HCT116 (cell line): ENCODE results near the gene FAM216B. TPM values are rescaled to one million over a fixed set of nuclear protein-coding genes. Genes with fewer than 3 reads are reported as not detected.

Experiments
- ATAC-seq: fragments of 200-7000 bp; cut with Tn5 transposase; 2 replicates; pipeline ENCODE4 v1.9.1; 2020; ENCODE audit warnings: mild to moderate bottlenecking, moderate library complexity
- BruUV-seq: library from RNA; stranded (reverse); fragments of 400-500 nt; replicated peaks from 2 replicates; lab custom pipeline; 2021; lab: Mats Ljungman, UMichigan
- CTCF ChIA-PET: fragments of 300-600 bp; sonication (Branson Sonifier 250); formaldehyde crosslinking; loops from one replicate; lab custom pipeline; 2021; ENCODE audit warnings: antibody characterized with exemption; lab: Charles Lee
- POLR2A ChIA-PET: fragments of 300-600, 350-600 bp; sonication (Branson Sonifier 250); formaldehyde crosslinking; loops from one replicate; lab custom pipeline; 2021; ENCODE audit warnings: antibody characterized with exemption; lab: Charles Lee
- RAD21 ChIA-PET, 2 experiments: fragments of 300-600 bp; sonication (Branson Sonifier 250); formaldehyde crosslinking; loops; one replicate each; lab custom pipeline; 2023; ENCODE audit warnings: low total read pairs in 2 of 2; ENCODE audit not compliant: uncharacterized antibody in 2 of 2, unreplicated experiment in 2 of 2, low non-redundant PET in 1 of 2; lab: Charles Lee
- DNase-seq: peaks from one replicate; pipeline ENCODE4 v3.0.0-alpha.2; 2010; ENCODE audit warnings: low read depth, low spot score
- H2AFZ ChIP-seq: fragments of 200-600 bp; shearing (Covaris generic), sonication (generic); 2 replicates; pipeline ENCODE4 v1.6.1; 2017; ENCODE audit warnings: low read depth, mixed run types, mixed read lengths, antibody characterized with exemption, low read length; ENCODE audit not compliant: poor library complexity, severe bottlenecking
- H3K27ac ChIP-seq: 2 replicates; pipeline ENCODE4 v1.5.1; 2012; ENCODE audit warnings: low read depth, low read length
- H3K27me3 ChIP-seq: fragments of 200-600 bp; sonication (generic); 2 replicates; pipeline ENCODE4 v1.6.1; 2016; ENCODE audit warnings: mixed run types, low read length, mixed read lengths; ENCODE audit not compliant: insufficient read depth
- H3K36me3 ChIP-seq, 2 experiments: fragments of 200-500 bp in 1 of 2; fragments of 200-600 bp in 1 of 2; sonication (Bioruptor generic) in 1 of 2; sonication (generic) in 1 of 2; 2 replicates each; pipeline versions ENCODE4 v1.5.1 to v1.6.1; 2014 to 2016; ENCODE audit warnings: low read length in 2 of 2, inconsistent platforms in 1 of 2, mixed read lengths in 1 of 2, mixed run types in 1 of 2; ENCODE audit not compliant: insufficient read depth in 2 of 2, control insufficient read depth in 1 of 2
- H3K4me1 ChIP-seq, 2 experiments: fragments of 200-600 bp in 1 of 2; sonication (generic) in 1 of 2; 2 replicates each; pipeline versions ENCODE4 v1.5.1 to v1.6.1; 2012 to 2017; ENCODE audit warnings: low read length in 2 of 2, inconsistent platforms in 1 of 2, mild to moderate bottlenecking in 1 of 2, mixed read lengths in 1 of 2, mixed run types in 1 of 2, moderate library complexity in 1 of 2; ENCODE audit not compliant: insufficient read depth in 2 of 2, control insufficient read depth in 1 of 2
- H3K4me2 ChIP-seq: fragments of 200-600 bp; sonication (generic); 2 replicates; pipeline ENCODE4 v1.6.1; 2017; ENCODE audit warnings: mixed run types, low read length, mixed read lengths
- H3K4me3 ChIP-seq, 2 experiments: fragments of 200-600 bp in 1 of 2; sonication (generic) in 1 of 2; replicated peaks in 1 of 2; 2 replicates each; pipeline ENCODE4 v1.5.1; 2011 to 2016; ENCODE audit warnings: low read length in 2 of 2, control low read depth in 1 of 2, low read depth in 1 of 2, mild to moderate bottlenecking in 1 of 2, mixed read lengths in 1 of 2, mixed run types in 1 of 2
- H3K79me2 ChIP-seq: fragments of 200-600 bp; sonication (generic); 2 replicates; pipeline ENCODE4 v1.6.1; 2017; ENCODE audit warnings: mild to moderate bottlenecking, mixed run types, low read length, moderate library complexity, mixed read lengths; ENCODE audit not compliant: insufficient read depth
- H3K9ac ChIP-seq: fragments of 200-600 bp; sonication (generic); 2 replicates; pipeline ENCODE4 v1.6.1; 2016; ENCODE audit warnings: low read length, mixed read lengths
- H3K9me2 ChIP-seq: fragments of 200-600 bp; sonication (generic), shearing (Covaris generic); 2 replicates; pipeline ENCODE4 v1.6.1; 2017; ENCODE audit warnings: mixed run types, mild to moderate bottlenecking, moderate library complexity; ENCODE audit not compliant: insufficient read depth
- H3K9me3 ChIP-seq, 2 experiments: fragments of 200-500 bp in 1 of 2; fragments of 200-600 bp in 1 of 2; sonication (Bioruptor generic) in 1 of 2; sonication (generic) in 1 of 2; 2 replicates each; pipeline ENCODE4 v1.6.1; 2014 to 2017; ENCODE audit warnings: low read length in 2 of 2, mixed read lengths in 2 of 2, inconsistent platforms in 1 of 2, low read depth in 1 of 2, mild to moderate bottlenecking in 1 of 2, mixed run types in 1 of 2, moderate library complexity in 1 of 2; ENCODE audit not compliant: control insufficient read depth in 1 of 2, insufficient read depth in 1 of 2
- H4K20me1 ChIP-seq: fragments of 200-600 bp; sonication (generic), shearing (Covaris generic); 2 replicates; pipeline ENCODE4 v1.6.1; 2017; ENCODE audit warnings: mixed run types, mild to moderate bottlenecking, moderate library complexity; ENCODE audit not compliant: insufficient read depth
- ATF3 ChIP-seq: IDR thresholded peaks from 2 replicates; pipeline ENCODE4 v1.6.1; 2012
- CBX3 ChIP-seq: IDR thresholded peaks from 2 replicates; pipeline ENCODE4 v1.6.1; 2012; ENCODE audit warnings: low read depth
- CTCF ChIP-seq, 3 experiments: fragments of 200-600 bp in 1 of 3; sonication (generic) in 1 of 3; IDR thresholded peaks in 2 of 3; conservative IDR thresholded peaks in 1 of 3; 2 replicates each; pipeline ENCODE4 v1.5.1; 2012 to 2017; ENCODE audit warnings: low read depth in 2 of 3, low read length in 2 of 3, antibody characterized with exemption in 1 of 3, borderline replicate concordance in 1 of 3, control low read depth in 1 of 3, mild to moderate bottlenecking in 1 of 3, mixed read lengths in 1 of 3, mixed run types in 1 of 3, moderate library complexity in 1 of 3; ENCODE audit not compliant: insufficient read depth in 1 of 3
- EGR1 ChIP-seq: IDR thresholded peaks from 2 replicates; pipeline ENCODE4 v1.6.1; 2012; ENCODE audit warnings: low read depth
- EZH2 ChIP-seq: fragments of 200-600 bp; sonication (generic); IDR thresholded peaks from 2 replicates; pipeline ENCODE4 v1.6.1; 2017; ENCODE audit warnings: antibody characterized with exemption, mixed run types
- EZH2phosphoT487 ChIP-seq: fragments of 200-600 bp; IDR thresholded peaks from 2 replicates; pipeline ENCODE4 v1.6.1; 2018; ENCODE audit warnings: antibody characterized with exemption, borderline replicate concordance
- FOSL1 ChIP-seq: IDR thresholded peaks from 2 replicates; pipeline ENCODE4 v1.6.1; 2012; ENCODE audit warnings: low read depth
- JUND ChIP-seq: IDR thresholded peaks from 2 replicates; pipeline ENCODE4 v1.6.1; 2012
- MAX ChIP-seq: IDR thresholded peaks from 2 replicates; pipeline ENCODE4 v1.6.1; 2012
- POLR2A ChIP-seq: IDR thresholded peaks from 2 replicates; pipeline ENCODE4 v1.7.0; 2011; ENCODE audit warnings: borderline replicate concordance; ENCODE audit not compliant: insufficient read depth, insufficient read length; ENCODE audit errors: extremely low read depth
- POLR2AphosphoS5 ChIP-seq: IDR thresholded peaks from 2 replicates; pipeline ENCODE4 v1.6.1; 2011; ENCODE audit warnings: mild to moderate bottlenecking, low read depth, low read length, moderate library complexity
- RAD21 ChIP-seq: IDR thresholded peaks from 2 replicates; pipeline ENCODE4 v1.6.1; 2012; ENCODE audit warnings: low read depth, mild to moderate bottlenecking
- SIN3A ChIP-seq: IDR thresholded peaks from 2 replicates; pipeline ENCODE4 v1.6.1; 2012; ENCODE audit warnings: low read depth
- SP1 ChIP-seq: IDR thresholded peaks from 2 replicates; pipeline ENCODE4 v1.6.1; 2012; ENCODE audit warnings: low read depth
- SRF ChIP-seq: IDR thresholded peaks from 2 replicates; pipeline ENCODE4 v1.6.1; 2012; ENCODE audit warnings: low read depth
- TCF7L2 ChIP-seq: IDR thresholded peaks from 2 replicates; pipeline ENCODE4 v1.7.0; 2011; ENCODE audit warnings: borderline replicate concordance, inconsistent platforms; ENCODE audit not compliant: insufficient read depth, insufficient read length; ENCODE audit errors: extremely low read depth
- YY1 ChIP-seq: IDR thresholded peaks from 2 replicates; pipeline ENCODE4 v1.6.1; 2011; ENCODE audit warnings: low read length, low read depth, moderate library complexity, mild to moderate bottlenecking; ENCODE audit not compliant: insufficient replicate concordance; ENCODE audit errors: extremely low read depth
- ZBTB33 ChIP-seq: IDR thresholded peaks from 2 replicates; pipeline ENCODE4 v1.6.1; 2011; ENCODE audit warnings: mild to moderate bottlenecking, low read length, moderate library complexity; ENCODE audit not compliant: insufficient replicate concordance; ENCODE audit errors: extremely low read depth
- ZFX ChIP-seq: fragments of 450-650 bp; IDR thresholded peaks from 2 replicates; pipeline ENCODE4 v1.6.1; 2017
- ZNF274 ChIP-seq: fragments of 200-500 bp; sonication (Bioruptor generic); IDR thresholded peaks from 2 replicates; pipeline ENCODE4 v1.6.1; 2014; ENCODE audit warnings: mild to moderate bottlenecking, low read depth, low read length, inconsistent platforms
- intact Hi-C: fragments of 100-400 bp; cut with micrococcal nuclease; formaldehyde crosslinking; loops from 2 replicates; pipeline ENCODE4 v1.10.0; 2022
- total RNA-seq: library from RNA; stranded (reverse); gene quantifications from one replicate; pipeline ENCODE4 v1.2.1, GENCODE V29; 2021; ENCODE audit not compliant: unreplicated experiment

The FAM216B gene
- total RNA-seq, 1 experiment from 2014 or later: not detected

GRCh38 chr13:42807866-42808265, 26.5 kb downstream of the FAM216B start:
- Histone ChIP-seq H3K27ac (no peak overlapping the region), H3K27me3 (0 out of 2 replicates have a peak, but pooled peaks cover 3% of the 10 kb centered on the region), H3K4me3 (no peak overlapping the region), H4K20me1 (no peaks in the 10 kb centered on the region), H3K9ac (no peak overlapping the region), H3K9me2 (no peaks in the 10 kb centered on the region), H2AFZ (no peak overlapping the region), H3K9me3 (no peaks in the 10 kb centered on the region), H3K4me2 (no peak overlapping the region), H3K36me3 (no peaks in the 10 kb centered on the region), H3K4me1 (no peaks in the 10 kb centered on the region), H3K79me2 (no peaks in the 10 kb centered on the region)
- ChIA-PET POLR2A (no interaction called here), CTCF (no interaction called here), RAD21 (no interaction called here)
- BruUV-seq: no TSS peak
- intact Hi-C loops: no loop called here
- no peak for ATAC-seq
- no peak for TF ChIP-seq SIN3A
- no peak for TF ChIP-seq TCF7L2
- TF ChIP-seq ZNF274: no peak
- TF ChIP-seq CTCF (IDR thresholded peaks at IDR 0.05 in 2 of 3, conservative IDR thresholded peaks at IDR 0.05 in 1 of 3; ENCODE audit: borderline replicate concordance in 1 of 3, insufficient read depth in 1 of 3, low read depth in 2 of 3, low read length in 2 of 3): no peak
- TF ChIP-seq FOSL1: no peak
- no peak for TF ChIP-seq JUND
- no peak for TF ChIP-seq POLR2AphosphoS5
- TF ChIP-seq CBX3: no peak
- TF ChIP-seq MAX: no peak
- no peak for TF ChIP-seq EGR1
- no peak for TF ChIP-seq EZH2phosphoT487
- TF ChIP-seq POLR2A: no peak
- no peak for TF ChIP-seq SRF
- TF ChIP-seq ATF3: no peak
- TF ChIP-seq ZFX: no peak
- no peak for TF ChIP-seq EZH2
- TF ChIP-seq SP1: no peak
- TF ChIP-seq RAD21: no peak
- TF ChIP-seq ZBTB33: no peak
- TF ChIP-seq YY1: no peak
- no peak for DNase-seq
